Spleen (tissue), 11 donors: ENCODE measurements around the gene TLCD3A. TPM values are rescaled to one million over a fixed set of nuclear protein-coding genes. Genes with fewer than 3 reads are reported as not detected.
A peak's percentile ranks its signal among the peaks of the same experiment; 100 is the strongest.

Source experiments
- DNase-seq: peaks from one replicate; pipeline ENCODE4 v3.0.0-alpha.2; 2020
- H3K27ac ChIP-seq, 8 donors: fragments of 200-600 bp; sonication (generic) in 7 of 8; 1 replicate in 4 of 8; 2 replicates in 4 of 8; pipeline versions ENCODE4 v1.5.0 to v1.8.0; 2016 to 2021; ENCODE audit warnings: inconsistent platforms in 4 of 8, mild to moderate bottlenecking in 4 of 8, moderate library complexity in 1 of 8
- H3K27me3 ChIP-seq, 7 donors: fragments of 200-600 bp; sonication (generic) in 6 of 7; replicated peaks in 1 of 7; 1 replicate in 4 of 7; 2 replicates in 3 of 7; pipeline versions ENCODE4 v1.5.0 to v1.8.0; 2016 to 2021; ENCODE audit warnings: inconsistent platforms in 3 of 7, mild to moderate bottlenecking in 1 of 7
- H3K36me3 ChIP-seq, 6 donors: fragments of 200-600 bp; sonication (generic) in 5 of 6; 1 replicate in 4 of 6; 2 replicates in 2 of 6; pipeline versions ENCODE4 v1.5.0 to v1.8.0; 2016 to 2021; ENCODE audit warnings: inconsistent platforms in 2 of 6
- H3K4me1 ChIP-seq, 6 donors: fragments of 200-600 bp; sonication (generic) in 5 of 6; 1 replicate in 3 of 6; 2 replicates in 3 of 6; pipeline versions ENCODE4 v1.5.0 to v1.8.0; 2016 to 2021; ENCODE audit warnings: inconsistent platforms in 3 of 6
- H3K4me3 ChIP-seq, 8 donors: fragments of 200-600 bp; sonication (generic) in 7 of 8; 1 replicate in 4 of 8; 2 replicates in 4 of 8; pipeline versions ENCODE4 v1.5.0 to v1.8.0; 2016 to 2021; ENCODE audit warnings: inconsistent platforms in 4 of 8, mild to moderate bottlenecking in 4 of 8, moderate library complexity in 2 of 8
- H3K9me3 ChIP-seq, 8 donors: fragments of 200-600 bp; sonication (generic) in 7 of 8; 1 replicate in 4 of 8; 2 replicates in 4 of 8; pipeline versions ENCODE4 v1.5.0 to v1.8.0; 2016 to 2021; ENCODE audit warnings: inconsistent platforms in 4 of 8
- POLR2A ChIP-seq, 3 donors: fragments of 450-650 bp; IDR thresholded peaks; one replicate each; pipeline ENCODE4 v1.5.1; 2017; ENCODE audit warnings: antibody characterized with exemption in 3 of 3, mild to moderate bottlenecking in 1 of 3
- POLR2AphosphoS5 ChIP-seq, 3 donors: sonication (generic); formaldehyde crosslinking; IDR thresholded peaks; one replicate each; pipeline ENCODE4 v1.5.1; 2017; ENCODE audit warnings: antibody characterized with exemption in 3 of 3
- WGBS, 5 donors: extraction: QIAGEN DNeasy Blood & Tissue Kit in 3 of 5; methylation state at CpG; one replicate each; pipeline versions ENCODE4 v1.1.5 to v1.1.7; 2013 to 2018; 5-methylcytosine and 5-hydroxymethylcytosine counted together
- intact Hi-C: fragments of 100-400 bp; cut with DNase I; formaldehyde crosslinking; loops from one replicate; pipeline ENCODE4 v1.15.0; 2023; ENCODE audit warnings: low total_unique reads
- polyA plus RNA-seq, 3 donors: library from polyadenylated mRNA; stranded (reverse); fragments of 200-250 nt; gene quantifications; one replicate each; pipeline ENCODE4 v1.2.1, GENCODE V29; 2013
- total RNA-seq, 7 donors: library from RNA; depleted of rRNA in 3 of 7; stranded (reverse); fragments of >200 nt in 3 of 7; fragmentation: NEBNext Ultra II Directional in 4 of 7; extraction: Animal tissue kit (Norgen Biotek cat#: 25700) in 4 of 7; gene quantifications; one replicate each; pipeline versions ENCODE4 v1.1.0 to v1.2.1, GENCODE V29; 2016 to 2021
- TF ChIP-seq, protein P1 (sequence below), 11 experiments: fragments of 200-600 bp in 7 of 11; fragments of 450-650 bp in 4 of 11; sonication (generic) in 4 of 11; IDR thresholded peaks in 8 of 11; conservative IDR thresholded peaks in 3 of 11; 1 replicate in 7 of 11; 2 replicates in 4 of 11; pipeline versions ENCODE4 v1.4.0 to v1.8.0; 2016 to 2021; ENCODE audit warnings: antibody characterized with exemption in 11 of 11, inconsistent platforms in 4 of 11, mild to moderate bottlenecking in 1 of 11
- donor health status: healthy with polysubstance abuse.
- donor health status: DM: no; HTN: no; CAD: no; lungs with moderate emphysema.
- donor health status: DM: no; HTN: no; CAD: no.
- donor health status: Bipolar disorder and iron deficiency.
- donor health status: healthy.
- donor health status: DM: no; HTN: no; CAD: no.
- donor health status: DM: yes; HTN: yes; CAD: no.

Gene TLCD3A
- total and polyA plus RNA-seq, 10 donors: 0.96 to 5.8 (median 4.0) TPM

DNA sequence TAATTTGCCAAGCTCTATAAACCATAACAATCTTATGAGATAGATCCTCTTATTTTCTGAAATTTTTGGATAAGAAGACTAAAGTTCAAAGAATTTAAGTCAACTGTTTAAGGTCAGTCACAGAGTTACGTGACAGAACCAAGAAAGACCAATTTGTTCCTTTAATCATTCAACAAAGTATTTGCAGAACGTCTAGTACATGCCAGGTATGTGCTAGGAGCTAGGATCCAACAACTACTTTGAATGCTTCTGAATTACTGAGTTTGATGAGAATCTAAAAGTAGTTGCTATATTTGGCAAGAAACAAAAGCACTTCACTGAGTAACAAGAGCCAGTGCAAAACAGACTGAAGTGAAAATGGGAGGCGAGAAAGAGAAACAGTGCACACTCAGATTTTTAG is 34.7 kb downstream of the TLCD3A start:
- H3K4me3 ChIP-seq: no peak overlapping the region
- H3K36me3 ChIP-seq: peaks cover 10 to 100% (median 80%) of the 10 kb centered on the region in 6 donors
- no peaks in the 10 kb centered on the region for H3K9me3 ChIP-seq
- H3K4me1 ChIP-seq: no peaks in the 10 kb centered on the region
- H3K27me3 ChIP-seq: no peaks in the 10 kb centered on the region
- no peak overlapping the region for H3K27ac ChIP-seq
- 79 to 91% (median 87%) methylated on average over 3 of the region's 3 CpGs for WGBS, 5 donors
- DNase-seq: no peak
- TF ChIP-seq POLR2AphosphoS5 (IDR thresholded peaks at IDR 0.05): no peak
- TF ChIP-seq, protein P1, sequence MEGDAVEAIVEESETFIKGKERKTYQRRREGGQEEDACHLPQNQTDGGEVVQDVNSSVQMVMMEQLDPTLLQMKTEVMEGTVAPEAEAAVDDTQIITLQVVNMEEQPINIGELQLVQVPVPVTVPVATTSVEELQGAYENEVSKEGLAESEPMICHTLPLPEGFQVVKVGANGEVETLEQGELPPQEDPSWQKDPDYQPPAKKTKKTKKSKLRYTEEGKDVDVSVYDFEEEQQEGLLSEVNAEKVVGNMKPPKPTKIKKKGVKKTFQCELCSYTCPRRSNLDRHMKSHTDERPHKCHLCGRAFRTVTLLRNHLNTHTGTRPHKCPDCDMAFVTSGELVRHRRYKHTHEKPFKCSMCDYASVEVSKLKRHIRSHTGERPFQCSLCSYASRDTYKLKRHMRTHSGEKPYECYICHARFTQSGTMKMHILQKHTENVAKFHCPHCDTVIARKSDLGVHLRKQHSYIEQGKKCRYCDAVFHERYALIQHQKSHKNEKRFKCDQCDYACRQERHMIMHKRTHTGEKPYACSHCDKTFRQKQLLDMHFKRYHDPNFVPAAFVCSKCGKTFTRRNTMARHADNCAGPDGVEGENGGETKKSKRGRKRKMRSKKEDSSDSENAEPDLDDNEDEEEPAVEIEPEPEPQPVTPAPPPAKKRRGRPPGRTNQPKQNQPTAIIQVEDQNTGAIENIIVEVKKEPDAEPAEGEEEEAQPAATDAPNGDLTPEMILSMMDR (IDR thresholded peaks at IDR 0.05 in 8 of 11, conservative IDR thresholded peaks at IDR 0.05 in 3 of 11): no peak
- TF ChIP-seq POLR2A (IDR thresholded peaks at IDR 0.05): no peak
- intact Hi-C loops: no loop called here

DNA sequence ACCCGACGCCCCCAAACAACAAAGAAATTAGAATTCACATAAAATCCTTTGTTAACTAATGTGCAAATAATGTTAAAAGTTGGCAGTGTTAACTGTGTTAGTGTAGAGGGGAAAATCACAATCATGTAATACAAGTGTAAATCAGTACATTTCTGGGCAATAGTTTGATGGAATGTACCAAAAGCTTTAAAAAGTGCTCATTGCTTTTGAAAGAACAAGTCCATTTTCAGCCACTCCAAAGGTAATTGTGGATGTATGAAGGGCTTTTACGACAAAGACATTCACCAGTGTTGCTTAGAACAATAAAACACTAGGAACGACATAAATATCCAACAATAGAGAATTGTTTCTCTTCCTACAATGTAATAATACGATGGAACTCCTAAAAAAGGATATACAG is 40.6 kb downstream of the TLCD3A start:
- H3K36me3 ChIP-seq: peaks cover 10 to 100% (median 85%) of the 10 kb centered on the region in 6 donors
- TF ChIP-seq POLR2A (IDR thresholded peaks at IDR 0.05): no peak
- TF ChIP-seq POLR2AphosphoS5 (IDR thresholded peaks at IDR 0.05): no peak
- TF ChIP-seq, protein P1 (IDR thresholded peaks at IDR 0.05 in 8 of 11, conservative IDR thresholded peaks at IDR 0.05 in 3 of 11): no peak
- WGBS, 5 donors: 87 to 95% (median 92%) methylated on average over 5 of the region's 5 CpGs

DNA sequence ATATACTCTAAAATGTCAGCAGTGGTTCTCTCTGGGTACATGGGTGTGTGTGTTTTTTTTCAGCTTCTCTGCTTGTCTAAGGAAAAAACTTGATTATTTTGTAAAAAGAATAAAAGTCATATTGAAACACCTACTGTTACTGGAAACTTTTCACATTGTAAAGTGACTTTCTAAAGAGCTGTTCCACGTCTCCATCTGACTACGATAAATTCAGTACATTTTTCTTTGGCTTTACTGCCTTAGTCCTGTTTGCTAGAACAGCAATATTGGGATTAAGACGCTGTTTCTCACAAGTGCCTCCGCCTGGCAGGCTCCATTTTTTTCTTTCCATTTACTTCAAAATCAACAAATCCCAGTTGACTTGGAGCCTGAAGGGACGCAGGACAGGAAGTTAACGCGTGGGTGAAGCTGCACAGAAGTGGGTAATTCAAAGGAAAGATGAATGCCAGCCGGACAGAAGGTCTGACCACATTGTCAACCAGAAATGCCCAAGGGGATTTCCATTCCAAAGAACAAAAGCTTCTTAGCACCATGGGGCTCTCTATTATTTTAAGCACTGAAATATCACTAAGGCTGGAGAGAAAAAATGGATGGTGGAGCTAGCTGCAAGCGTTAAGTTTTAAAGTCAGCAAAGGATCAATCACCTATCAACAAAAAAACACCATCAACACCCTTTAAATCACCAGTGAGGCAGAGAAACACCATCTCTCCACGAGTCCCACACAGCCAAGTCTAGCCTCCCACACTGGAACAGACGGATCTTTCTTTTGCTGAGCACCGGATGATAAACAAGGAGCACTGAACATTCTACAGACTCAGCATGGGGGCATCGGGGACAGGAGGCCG is 41.3 kb downstream of the TLCD3A start:
- H3K9me3 ChIP-seq: no peaks in the 10 kb centered on the region
- H3K4me1 ChIP-seq: peaks cover 0 to 6% (median 0%) of the 10 kb centered on the region in 6 donors
- DNase-seq: no peak
- intact Hi-C loops: no loop called here
- WGBS, 5 donors: 64 to 77% (median 71%) methylated on average over 14 of the region's 14 CpGs
- H3K36me3 ChIP-seq: peaks cover 13 to 100% (median 92%) of the 10 kb centered on the region in 6 donors
- TF ChIP-seq POLR2AphosphoS5 (IDR thresholded peaks at IDR 0.05) (no peak), POLR2A (IDR thresholded peaks at IDR 0.05) (no peak)
- TF ChIP-seq, protein P1 (IDR thresholded peaks at IDR 0.05 in 8 of 11, conservative IDR thresholded peaks at IDR 0.05 in 3 of 11): no peak
- no peaks in the 10 kb centered on the region for H3K27me3 ChIP-seq
- H3K27ac ChIP-seq: peak overlapping the region in 1 of 8 donors; percentile 4
- no peak overlapping the region for H3K4me3 ChIP-seq

More for the DNA sequence above, 40.6 kb downstream of the TLCD3A start:
- intact Hi-C loops: no loop called here
- Histone ChIP-seq H3K4me3 (no peak overlapping the region), H3K27ac (no peak overlapping the region), H3K4me1 (peaks cover 0 to 6% (median 0%) of the 10 kb centered on the region in 6 donors), H3K9me3 (no peaks in the 10 kb centered on the region), H3K27me3 (no peaks in the 10 kb centered on the region)
- DNase-seq: no peak

DNA sequence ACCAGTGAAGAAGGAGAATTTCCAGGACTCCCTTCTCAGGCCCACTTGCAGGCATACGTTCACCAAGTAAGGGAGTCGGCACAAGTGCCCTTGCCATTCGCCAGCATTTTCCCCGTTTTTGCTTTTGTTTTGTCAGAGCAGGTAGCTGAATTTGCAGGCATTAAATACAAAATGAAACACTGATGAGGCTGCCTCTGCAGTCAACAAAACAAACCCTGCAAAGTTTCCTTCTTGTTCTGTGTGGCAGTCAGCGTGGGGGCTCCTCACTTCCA is 41.9 kb downstream of the TLCD3A start:
- Histone ChIP-seq H3K27ac (peak overlapping the region in 1 of 8 donors; percentile 4), H3K27me3 (no peaks in the 10 kb centered on the region), H3K9me3 (no peaks in the 10 kb centered on the region), H3K36me3 (peaks cover 13 to 100% (median 90%) of the 10 kb centered on the region in 6 donors), H3K4me1 (peaks cover 0 to 6% (median 0%) of the 10 kb centered on the region in 6 donors), H3K4me3 (no peak overlapping the region)
- DNase-seq: no peak
- intact Hi-C loops: no loop called here
- TF ChIP-seq, protein P1 (IDR thresholded peaks at IDR 0.05 in 8 of 11, conservative IDR thresholded peaks at IDR 0.05 in 3 of 11): no peak
- no peak for TF ChIP-seq POLR2A (IDR thresholded peaks at IDR 0.05)
- TF ChIP-seq POLR2AphosphoS5 (IDR thresholded peaks at IDR 0.05): no peak
- WGBS, 5 donors: 80 to 94% (median 90%) methylated on average over 5 of the region's 5 CpGs
